SKM-1 treated with dmso at 0.1 percent for 144 hours (cell line): Measurements from ENCODE around the gene LZIC.
"Not testable (repeated sequence)": the region's sequence is repeated elsewhere in the genome, so short reads cannot be mapped to it uniquely, and the experiment has no call there.

ENCODE experiments used
- DNase-seq: peaks from one replicate; lab custom pipeline; 2025; ENCODE audit not compliant: unreplicated experiment; lab: John Stamatoyannopoulos, UW

LZIC gene

GRCh38 chr1:9942939-9943788 lies at the start of gene LZIC, which contains the start of gene NMNAT1:
Gene LZIC, minus strand, starts transcription at chr1:9943391. Its CDS starts 6,772 bp downstream, at chr1:9936619.
Gene NMNAT1, plus strand, starts transcription at chr1:9943475. Its CDS starts 28,599 bp downstream, at chr1:9972074.
- DNase-seq, result peak; percentile 85

GRCh38 chr1:9992910-9993309 lies 49.7 kb upstream of the LZIC start:
- DNase-seq, result no peak

- DNase-seq, result peak; percentile 35
Observed at GRCh38 chr1:9990944-9991343, 47.8 kb upstream of the LZIC start.

GRCh38 chr1:9989773-9990172 lies 46.6 kb upstream of the LZIC start:
- DNase-seq, result no peak

DNA sequence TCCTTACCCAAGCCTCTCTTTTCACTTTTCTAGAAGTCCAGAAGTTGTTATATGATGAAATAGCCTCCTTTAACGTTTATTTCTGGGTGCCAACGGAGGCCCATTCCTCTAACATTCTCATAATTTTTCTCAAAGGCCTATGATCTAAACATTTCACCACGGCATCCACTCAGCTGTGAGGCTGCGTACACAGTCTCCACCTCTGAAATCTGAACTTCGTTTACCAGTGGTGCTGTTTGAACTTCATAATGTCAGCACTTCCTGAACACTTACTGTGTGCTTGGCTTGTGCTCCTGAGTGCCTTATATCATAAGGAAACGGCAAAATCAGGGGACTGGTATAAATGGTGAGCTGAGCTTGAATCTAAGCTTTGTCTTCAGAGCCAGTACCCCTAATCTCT lies 41.8 kb upstream of the LZIC start:
- no peak for DNase-seq

- no peak for DNase-seq
Observed at GRCh38 chr1:9984253-9984652, 41.1 kb upstream of the LZIC start.

GRCh38 chr1:9960706-9961562 lies 17.7 kb upstream of the LZIC start:
- no peak for DNase-seq

DNA sequence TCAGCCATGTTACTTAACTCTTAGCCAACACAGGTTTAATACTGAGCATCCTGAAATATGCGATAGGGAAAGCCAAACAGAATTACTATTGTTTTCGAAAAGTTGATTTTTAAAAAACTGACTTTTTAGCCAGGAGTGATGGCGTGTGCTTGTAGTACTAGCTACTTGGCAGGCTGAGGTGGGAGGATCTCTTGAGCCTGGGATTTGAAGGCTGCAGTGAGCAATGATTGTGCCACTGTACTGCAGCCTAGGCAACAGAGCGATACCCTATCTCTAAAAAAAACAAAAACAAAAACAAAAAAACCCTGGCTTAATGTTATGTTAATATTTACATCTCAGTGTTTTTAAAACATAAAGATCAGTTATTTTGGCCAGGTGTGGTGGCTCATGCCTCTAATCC lies 16.8 kb upstream of the LZIC start:
- no peak for DNase-seq

- no peak for DNase-seq
Observed at GRCh38 chr1:9957726-9958125, 14.5 kb upstream of the LZIC start.

- no peak for DNase-seq
Observed at GRCh38 chr1:9946315-9946714, 3.1 kb upstream of the LZIC start.

- DNase-seq, result peak; percentile 53
Observed at GRCh38 chr1:9942399-9942938, 722 bp downstream of the LZIC start.

GRCh38 chr1:9929431-9930385 lies 13.5 kb downstream of the LZIC start:
- no peak for DNase-seq

DNA sequence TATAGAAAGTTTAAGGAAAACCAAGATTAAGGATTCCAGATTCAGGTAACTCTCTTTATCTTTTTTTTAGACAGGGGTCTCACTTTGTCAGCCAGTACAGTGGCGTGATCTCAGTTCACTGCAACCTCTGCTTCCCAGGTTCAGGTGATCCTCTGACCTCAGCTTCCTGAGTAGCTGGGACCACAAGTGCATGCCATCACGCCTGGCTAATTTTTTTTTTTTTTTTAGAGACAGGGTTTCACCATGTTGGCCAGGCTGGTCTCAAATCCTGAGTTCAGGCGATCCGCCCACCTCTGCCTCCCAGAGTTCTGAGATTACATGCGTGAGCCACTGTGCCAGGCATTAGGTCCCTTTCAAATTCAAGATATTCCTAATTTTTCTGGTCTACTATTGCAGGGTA lies 15.9 kb downstream of the LZIC start:
- no peak for DNase-seq

GRCh38 chr1:9922342-9922741 lies 20.8 kb downstream of the LZIC start:
- no peak for DNase-seq

- DNase-seq, result no peak
Observed at GRCh38 chr1:9920606-9921005, 22.6 kb downstream of the LZIC start.

DNA sequence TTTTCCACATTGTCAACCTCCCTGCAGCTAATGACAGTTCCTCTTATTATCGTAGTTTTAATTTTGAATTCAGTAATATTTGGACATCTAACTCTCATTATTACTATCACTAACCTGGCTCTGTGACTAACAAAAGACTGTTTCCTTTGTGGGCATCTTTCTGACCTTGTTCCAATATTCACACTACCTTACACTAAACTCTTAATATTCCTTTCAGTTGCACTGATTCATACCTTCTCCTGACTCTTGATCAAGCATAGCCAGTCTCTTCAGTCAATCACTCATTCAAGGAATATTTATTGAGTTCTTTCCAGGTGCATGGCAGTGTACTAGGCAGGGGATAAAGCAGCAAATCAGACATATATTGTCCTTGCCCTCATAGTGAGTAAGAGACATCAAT lies 25.3 kb downstream of the LZIC start:
- DNase-seq, result no peak

GRCh38 chr1:9917495-9917894 lies 25.7 kb downstream of the LZIC start:
- DNase-seq, result not testable (repeated sequence)

DNA sequence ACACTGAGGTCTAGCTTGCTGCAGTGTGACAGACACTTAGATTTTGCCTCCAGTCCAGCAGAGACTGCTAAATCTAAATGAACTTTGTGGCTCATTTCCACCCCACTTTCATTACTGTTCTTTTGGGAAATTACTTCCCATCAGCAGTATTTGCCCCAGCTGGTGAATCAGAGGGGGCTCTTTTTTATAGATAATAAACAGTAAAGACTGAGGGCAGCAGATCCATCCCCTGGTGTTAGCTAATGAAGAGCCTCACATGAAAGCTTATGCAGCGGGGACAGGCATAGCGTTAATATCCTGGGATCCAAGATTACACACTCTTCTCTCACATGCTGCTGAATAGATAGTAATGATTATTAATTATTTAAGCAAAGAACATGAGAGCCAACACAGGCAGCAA lies 26.7 kb downstream of the LZIC start:
- DNase-seq, result no peak

GRCh38 chr1:9914610-9914937 lies 28.6 kb downstream of the LZIC start:
- DNase-seq, result no peak

DNA sequence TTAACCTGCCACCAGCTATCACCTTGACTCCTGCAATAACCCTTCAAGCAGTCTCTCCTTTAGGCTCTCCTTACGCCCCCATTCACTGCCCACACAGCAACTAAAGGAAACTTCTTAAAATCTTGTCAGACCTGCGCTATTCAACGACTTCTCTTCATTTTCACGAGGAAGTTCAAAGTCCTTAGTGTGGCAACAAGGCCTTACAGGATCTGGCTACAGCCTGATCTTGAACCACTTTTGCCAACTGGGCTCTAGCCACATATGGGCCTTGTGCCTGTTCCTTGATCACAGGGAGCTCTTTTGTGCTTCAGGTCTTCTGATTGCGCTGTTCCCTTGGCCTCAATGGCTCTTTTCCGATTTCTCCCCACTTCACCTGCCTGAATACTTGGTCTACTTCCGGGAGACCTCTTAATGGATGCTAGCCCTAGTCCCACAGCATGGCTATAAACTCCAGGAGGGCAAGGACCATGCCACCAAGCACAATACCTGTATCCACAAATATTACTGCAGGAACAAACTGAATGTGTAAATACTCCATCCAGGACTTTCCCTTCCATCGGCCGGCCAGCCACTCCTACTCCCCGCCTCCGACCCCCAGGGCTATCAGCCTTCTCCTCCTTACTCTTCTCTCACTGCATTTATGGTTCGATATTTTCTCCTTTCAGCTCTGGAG lies 30.8 kb downstream of the LZIC start:
- no peak for DNase-seq
